ENCODE measurements around the gene GPR15LG.

GPR15LG gene

DNA sequence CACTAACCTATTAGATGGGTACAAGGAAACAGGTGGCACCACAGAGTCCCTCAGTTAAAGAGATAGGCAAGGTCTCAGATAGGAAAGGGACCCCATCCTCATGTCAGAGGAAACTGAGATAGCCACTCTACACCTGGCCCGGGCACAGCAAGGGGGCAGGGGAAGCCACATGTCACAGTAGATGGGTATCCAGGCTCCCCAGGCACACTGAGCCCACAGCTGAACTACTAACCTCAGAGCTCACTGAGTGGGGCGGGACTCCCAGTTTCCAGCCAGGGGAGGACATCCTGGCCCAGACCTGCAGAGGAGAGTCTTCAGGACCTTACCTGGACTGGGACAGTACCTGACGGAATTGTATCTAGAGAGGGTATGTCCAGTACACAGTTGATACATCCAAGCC, 17.0 kb downstream of the GPR15LG start:
- H3K79me2 ChIP-seq (ENCODE audit: low read length), result no peaks in the 10 kb centered on the region
- H3K36me3 ChIP-seq (replicated peaks; ENCODE audit: insufficient read depth, low read length), result no peaks in the 10 kb centered on the region
- no peaks in the 10 kb centered on the region for H3K9me3 ChIP-seq (replicated peaks; ENCODE audit: insufficient read depth, low read length)
- no peaks in the 10 kb centered on the region for H3K27me3 ChIP-seq (replicated peaks; ENCODE audit: insufficient read depth, low read length)
- H3K4me1 ChIP-seq (ENCODE audit: low read length), result no peaks in the 10 kb centered on the region
- H4K20me1 ChIP-seq (ENCODE audit: insufficient read depth, low read length), result no peaks in the 10 kb centered on the region
- no peak overlapping the region for H3K4me3 ChIP-seq (ENCODE audit: low read length)
- H3F3A ChIP-seq (ENCODE audit: insufficient read depth, low read length), result no peaks in the 10 kb centered on the region
- no peak overlapping the region for H3K4me2 ChIP-seq (ENCODE audit: low read depth, low read length)
- H3K9ac ChIP-seq (ENCODE audit: low read length), result no peak overlapping the region
- H3K9me2 ChIP-seq (replicated peaks; ENCODE audit: insufficient read depth, low read length), result no peaks in the 10 kb centered on the region
- H2AFZ ChIP-seq (ENCODE audit: low read length), result no peak overlapping the region
- TF ChIP-seq, protein P1, sequence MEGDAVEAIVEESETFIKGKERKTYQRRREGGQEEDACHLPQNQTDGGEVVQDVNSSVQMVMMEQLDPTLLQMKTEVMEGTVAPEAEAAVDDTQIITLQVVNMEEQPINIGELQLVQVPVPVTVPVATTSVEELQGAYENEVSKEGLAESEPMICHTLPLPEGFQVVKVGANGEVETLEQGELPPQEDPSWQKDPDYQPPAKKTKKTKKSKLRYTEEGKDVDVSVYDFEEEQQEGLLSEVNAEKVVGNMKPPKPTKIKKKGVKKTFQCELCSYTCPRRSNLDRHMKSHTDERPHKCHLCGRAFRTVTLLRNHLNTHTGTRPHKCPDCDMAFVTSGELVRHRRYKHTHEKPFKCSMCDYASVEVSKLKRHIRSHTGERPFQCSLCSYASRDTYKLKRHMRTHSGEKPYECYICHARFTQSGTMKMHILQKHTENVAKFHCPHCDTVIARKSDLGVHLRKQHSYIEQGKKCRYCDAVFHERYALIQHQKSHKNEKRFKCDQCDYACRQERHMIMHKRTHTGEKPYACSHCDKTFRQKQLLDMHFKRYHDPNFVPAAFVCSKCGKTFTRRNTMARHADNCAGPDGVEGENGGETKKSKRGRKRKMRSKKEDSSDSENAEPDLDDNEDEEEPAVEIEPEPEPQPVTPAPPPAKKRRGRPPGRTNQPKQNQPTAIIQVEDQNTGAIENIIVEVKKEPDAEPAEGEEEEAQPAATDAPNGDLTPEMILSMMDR (IDR thresholded peaks at IDR 0.05; ENCODE audit: low read length), result no peak
- no peak for TF ChIP-seq EZH2 (optimal IDR thresholded peaks at IDR 0.05; ENCODE audit: low read depth, low read length)
- TF ChIP-seq EZH2phosphoT487 (IDR thresholded peaks at IDR 0.05; ENCODE audit: low read length), result no peak
- H3K27ac ChIP-seq (ENCODE audit: low read length), result no peak overlapping the region
- DNase-seq, result no peak

DNA sequence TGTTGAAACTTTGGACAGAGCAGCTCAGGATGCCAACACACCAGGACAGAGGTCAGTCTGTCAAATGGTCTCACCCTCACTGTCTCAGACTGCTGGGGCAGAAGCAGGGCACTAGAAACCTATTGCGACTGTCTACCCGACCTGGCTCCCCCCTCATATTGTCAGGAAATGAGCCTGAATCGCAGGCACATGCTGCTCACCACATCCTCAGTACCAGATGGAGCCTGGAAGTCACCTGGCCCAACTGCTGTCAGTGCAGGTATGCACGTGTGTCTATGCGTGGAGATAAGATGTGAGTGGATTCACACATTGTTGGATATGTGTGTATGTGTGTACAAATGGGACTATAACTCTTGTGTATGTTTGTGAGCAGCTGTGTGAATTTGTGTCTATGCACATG, 17.5 kb downstream of the GPR15LG start:
- TF ChIP-seq EZH2 (optimal IDR thresholded peaks at IDR 0.05; ENCODE audit: low read depth, low read length), result no peak
- TF ChIP-seq, protein P1 (IDR thresholded peaks at IDR 0.05; ENCODE audit: low read length), result no peak
- Histone ChIP-seq H3K9me3 (replicated peaks; ENCODE audit: insufficient read depth, low read length) (no peaks in the 10 kb centered on the region), H2AFZ (ENCODE audit: low read length) (no peak overlapping the region), H4K20me1 (ENCODE audit: insufficient read depth, low read length) (no peaks in the 10 kb centered on the region), H3K27me3 (replicated peaks; ENCODE audit: insufficient read depth, low read length) (no peaks in the 10 kb centered on the region), H3K4me1 (ENCODE audit: low read length) (no peaks in the 10 kb centered on the region), H3K79me2 (ENCODE audit: low read length) (no peaks in the 10 kb centered on the region), H3F3A (ENCODE audit: insufficient read depth, low read length) (no peaks in the 10 kb centered on the region), H3K4me3 (ENCODE audit: low read length) (no peak overlapping the region), H3K36me3 (replicated peaks; ENCODE audit: insufficient read depth, low read length) (no peaks in the 10 kb centered on the region), H3K27ac (ENCODE audit: low read length) (no peak overlapping the region), H3K9me2 (replicated peaks; ENCODE audit: insufficient read depth, low read length) (no peaks in the 10 kb centered on the region), H3K9ac (ENCODE audit: low read length) (no peak overlapping the region), H3K4me2 (ENCODE audit: low read depth, low read length) (no peak overlapping the region)
- no peak for DNase-seq

DNA sequence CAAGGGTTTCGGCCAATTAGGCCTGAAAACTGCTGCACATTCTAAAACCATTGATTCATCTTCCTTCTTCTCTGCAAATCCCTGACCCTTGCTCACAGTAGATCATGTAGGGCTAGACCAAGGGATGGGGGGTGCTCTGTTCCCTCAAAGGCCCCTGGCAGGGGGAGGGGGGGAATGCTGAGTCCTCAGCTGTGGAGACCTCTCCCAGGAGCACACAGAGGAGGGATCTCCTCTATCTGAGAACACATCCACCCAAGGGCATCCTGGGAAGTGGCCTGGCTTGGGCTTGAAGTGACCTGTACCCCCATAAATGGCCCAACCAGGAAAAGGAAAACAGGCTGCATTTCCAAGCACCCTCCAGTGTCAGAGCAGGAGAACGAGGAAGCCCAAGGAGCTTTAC, 19.7 kb downstream of the GPR15LG start:
- no peaks in the 10 kb centered on the region for H4K20me1 ChIP-seq (ENCODE audit: insufficient read depth, low read length)
- no peak overlapping the region for H3K4me3 ChIP-seq (ENCODE audit: low read length)
- no peaks in the 10 kb centered on the region for H3K79me2 ChIP-seq (ENCODE audit: low read length)
- no peaks in the 10 kb centered on the region for H3K9me3 ChIP-seq (replicated peaks; ENCODE audit: insufficient read depth, low read length)
- H3K27ac ChIP-seq (ENCODE audit: low read length), result no peak overlapping the region
- no peak for DNase-seq
- H3K9me2 ChIP-seq (replicated peaks; ENCODE audit: insufficient read depth, low read length), result no peaks in the 10 kb centered on the region
- no peaks in the 10 kb centered on the region for H3K27me3 ChIP-seq (replicated peaks; ENCODE audit: insufficient read depth, low read length)
- no peaks in the 10 kb centered on the region for H3F3A ChIP-seq (ENCODE audit: insufficient read depth, low read length)
- TF ChIP-seq EZH2 (optimal IDR thresholded peaks at IDR 0.05; ENCODE audit: low read depth, low read length) (no peak), EZH2phosphoT487 (IDR thresholded peaks at IDR 0.05; ENCODE audit: low read length) (no peak)
- TF ChIP-seq, protein P1 (IDR thresholded peaks at IDR 0.05; ENCODE audit: low read length), result no peak
- no peak overlapping the region for H3K9ac ChIP-seq (ENCODE audit: low read length)
- no peaks in the 10 kb centered on the region for H3K4me1 ChIP-seq (ENCODE audit: low read length)
- no peak overlapping the region for H2AFZ ChIP-seq (ENCODE audit: low read length)
- H3K36me3 ChIP-seq (replicated peaks; ENCODE audit: insufficient read depth, low read length), result no peaks in the 10 kb centered on the region
- no peak overlapping the region for H3K4me2 ChIP-seq (ENCODE audit: low read depth, low read length)
